ENCODE measurements around the gene CD22. TPM values are rescaled to one million over a fixed set of nuclear protein-coding genes. Genes with fewer than 3 reads are reported as not detected.

The CD22 gene
- total and polyA plus RNA-seq, 2 donors (not counting 1 experiment from before 2014, with no cell fraction given), result 692 to 1,437 TPM

- Mint-ChIP-seq H3K27ac (peak overlapping the region; percentile 37), H3K27me3 (no peaks in the 10 kb centered on the region), H3K4me3 (no peak overlapping the region), H3K4me1 (peaks cover 86% of the 10 kb centered on the region), H3K9me3 (ENCODE audit: insufficient read depth) (no peaks in the 10 kb centered on the region)
- ATAC-seq (ENCODE audit: low read depth) (no peak), DNase-seq (no peak)
- ChIA-PET CTCF (interaction anchor here (0.7 to 2.5 kb wide), 6 partner anchors 11 to 124 kb away, joined by 3 to 20 read pairs (median 4); no protein-coding TSS in a partner anchor), POLR2A (interaction anchor here (0.8 to 3.2 kb wide), 3 partner anchors 10 to 118 kb away, joined by 3 to 10 read pairs (median 5); no protein-coding TSS in a partner anchor)
- H3K27me3 ChIP-seq (replicated peaks in 1 of 4; ENCODE audit: control extremely low read depth in 1 of 4, control insufficient read depth in 3 of 4, insufficient read depth in 4 of 4, low read length in 3 of 4), result no peaks in the 10 kb centered on the region
- no peak overlapping the region for H3K9ac ChIP-seq (ENCODE audit: low read length)
- peaks cover 14% of the 10 kb centered on the region for H3K79me2 ChIP-seq (ENCODE audit: control insufficient read depth, insufficient read depth, low read length)
- peaks cover 2 to 72% of the 10 kb centered on the region in 2 experiments for H3K36me3 ChIP-seq (replicated peaks in 1 of 2; ENCODE audit: control extremely low read depth in 1 of 2, control insufficient read depth in 1 of 2, extremely low read depth in 1 of 2, insufficient read depth in 2 of 2, low read length in 1 of 2)
- H3K4me2 ChIP-seq (replicated peaks; ENCODE audit: low read depth, low read length, poor library complexity, severe bottlenecking), result peak overlapping the region; percentile 47
- no peak overlapping the region for H2AFZ ChIP-seq (ENCODE audit: insufficient read depth, low read depth, low read length, poor library complexity, severe bottlenecking)
- no peak overlapping the region for H3K27ac ChIP-seq (ENCODE audit: low read length in 2 of 2)
- TF ChIP-seq EZH2 (IDR thresholded peaks at IDR 0.05; ENCODE audit: borderline replicate concordance, insufficient read depth, low read depth, low read length, poor library complexity, severe bottlenecking) (no peak), CTCF (IDR thresholded peaks at IDR 0.05) (no peak)
- intact Hi-C loops (cut with micrococcal nuclease), result loop anchor here (5.0 to 10.0 kb wide), 3 partner anchors 62 to 370 kb away; partner anchors contain the start of genes HAMP and KMT2B
- no peak overlapping the region for H3K4me3 ChIP-seq (ENCODE audit: control extremely low read depth in 1 of 5, extremely low read depth in 1 of 5, insufficient read depth in 1 of 5, low read depth in 2 of 5, low read length in 4 of 5)
- H3K4me1 ChIP-seq (ENCODE audit: control insufficient read depth in 2 of 2, insufficient read depth in 2 of 2, low read length in 2 of 2), result peaks cover 84 to 96% of the 10 kb centered on the region in 2 donors
- peaks cover 68% of the 10 kb centered on the region for H4K20me1 ChIP-seq (ENCODE audit: control insufficient read depth, insufficient read depth, low read length, poor library complexity, severe bottlenecking)
- peaks cover 0 to 10% (median 0%) of the 10 kb centered on the region in 3 donors for H3K9me3 ChIP-seq (ENCODE audit: control extremely low read depth in 1 of 3, control insufficient read depth in 2 of 3, insufficient read depth in 1 of 3, low read length in 2 of 3)
- WGBS (ENCODE audit: insufficient coverage), result 88% methylated on average over 14 of the region's 17 CpGs
Measured at GRCh38 chr19:35344511-35345031, 15.6 kb downstream of the CD22 start.

GRCh38 chr19:35345671-35346111 lies 16.7 kb downstream of the CD22 start:
- Histone ChIP-seq H3K9me3 (ENCODE audit: control extremely low read depth in 1 of 3, control insufficient read depth in 2 of 3, insufficient read depth in 1 of 3, low read length in 2 of 3) (peaks cover 0 to 10% (median 0%) of the 10 kb centered on the region in 3 donors), H3K4me1 (ENCODE audit: control insufficient read depth in 2 of 2, insufficient read depth in 2 of 2, low read length in 2 of 2) (peaks cover 86 to 97% of the 10 kb centered on the region in 2 donors), H3K4me3 (ENCODE audit: control extremely low read depth in 1 of 5, extremely low read depth in 1 of 5, insufficient read depth in 1 of 5, low read depth in 2 of 5, low read length in 4 of 5) (no peak overlapping the region), H3K4me2 (replicated peaks; ENCODE audit: low read depth, low read length, poor library complexity, severe bottlenecking) (peak overlapping the region; percentile 65), H3K27me3 (replicated peaks in 1 of 4; ENCODE audit: control extremely low read depth in 1 of 4, control insufficient read depth in 3 of 4, insufficient read depth in 4 of 4, low read length in 3 of 4) (no peaks in the 10 kb centered on the region), H3K9ac (ENCODE audit: low read length) (no peak overlapping the region), H3K79me2 (ENCODE audit: control insufficient read depth, insufficient read depth, low read length) (peaks cover 4% of the 10 kb centered on the region), H3K36me3 (replicated peaks in 1 of 2; ENCODE audit: control extremely low read depth in 1 of 2, control insufficient read depth in 1 of 2, extremely low read depth in 1 of 2, insufficient read depth in 2 of 2, low read length in 1 of 2) (peaks cover 2 to 61% of the 10 kb centered on the region in 2 experiments), H2AFZ (ENCODE audit: insufficient read depth, low read depth, low read length, poor library complexity, severe bottlenecking) (no peak overlapping the region), H4K20me1 (ENCODE audit: control insufficient read depth, insufficient read depth, low read length, poor library complexity, severe bottlenecking) (peaks cover 56% of the 10 kb centered on the region), H3K27ac (ENCODE audit: low read length in 2 of 2) (peak overlapping the region; percentile 91 to 92)
- no peaks in the 10 kb centered on the region for H3K27me3 Mint-ChIP-seq
- H3K27ac Mint-ChIP-seq, result peak overlapping the region; percentile 96
- CTCF ChIA-PET, result interaction anchor here (1.0 to 13.5 kb wide), 8 partner anchors 10 to 150 kb away, joined by 3 to 234 read pairs (median 6); partner anchors contain the start of gene USF2
- POLR2A ChIA-PET, result interaction anchor here (0.6 to 3.2 kb wide), 10 partner anchors 8 to 1144 kb away, joined by 3 to 10 read pairs (median 4); partner anchors contain the start of gene HAMP
- peak; percentile 61 for DNase-seq
- intact Hi-C loops (cut with micrococcal nuclease), result loop anchor here (5.0 to 10.0 kb wide), 3 partner anchors 63 to 369 kb away; partner anchors contain the start of genes HAMP and KMT2B
- 81% methylated on average over 7 of the region's 11 CpGs for WGBS (ENCODE audit: insufficient coverage)
- TF ChIP-seq EZH2 (IDR thresholded peaks at IDR 0.05; ENCODE audit: borderline replicate concordance, insufficient read depth, low read depth, low read length, poor library complexity, severe bottlenecking), result no peak
- no peak for TF ChIP-seq CTCF (IDR thresholded peaks at IDR 0.05)
- H3K4me1 Mint-ChIP-seq, result peaks cover 84% of the 10 kb centered on the region
- ATAC-seq (ENCODE audit: low read depth), result no peak
- peak overlapping the region; percentile 82 for H3K4me3 Mint-ChIP-seq
- no peaks in the 10 kb centered on the region for H3K9me3 Mint-ChIP-seq (ENCODE audit: insufficient read depth)
